Fibroblast of the conjunctiva (primary cell): Measurements from ENCODE around the gene UQCRC2.
A peak's percentile ranks its signal among the peaks of the same experiment; 100 is the strongest.
"Not testable (repeated sequence)": the region's sequence is repeated elsewhere in the genome, so short reads cannot be mapped to it uniquely, and the experiment has no call there.

Source experiments
- DNase-seq: peaks from one replicate; pipeline ENCODE4 v3.0.0-alpha.2; 2010; ENCODE audit warnings: low read depth

The UQCRC2 gene

GRCh38 chr16:21952793-21953540 lies at the start of gene UQCRC2:
TSS of gene UQCRC2 (plus strand) at chr16:21953361. CDS start at chr16:21953424, 63 bp downstream.
- peak; percentile 81 for DNase-seq

- DNase-seq: not testable (repeated sequence)
These were observed 20.5 kb upstream of the UQCRC2 start for GRCh38 chr16:21932650-21933049.

GRCh38 chr16:21933316-21933715 lies 19.8 kb upstream of the UQCRC2 start:
- DNase-seq: not testable (repeated sequence)

- DNase-seq: not testable (repeated sequence)
These were observed 19.4 kb upstream of the UQCRC2 start for GRCh38 chr16:21933790-21934189.

- DNase-seq: not testable (repeated sequence)
These were observed 16.9 kb upstream of the UQCRC2 start for GRCh38 chr16:21936216-21936615.

GRCh38 chr16:21937336-21937829 lies 15.8 kb upstream of the UQCRC2 start:
- DNase-seq: no peak

GRCh38 chr16:21940570-21940969 lies 12.6 kb upstream of the UQCRC2 start:
- DNase-seq: no peak

- no peak for DNase-seq
These were observed 9.6 kb upstream of the UQCRC2 start for GRCh38 chr16:21943571-21943970.

- DNase-seq: no peak
These were observed 6.1 kb upstream of the UQCRC2 start for GRCh38 chr16:21946889-21947635.

GRCh38 chr16:21949713-21950260 lies 3.4 kb upstream of the UQCRC2 start:
- no peak for DNase-seq

GRCh38 chr16:21950782-21951521 lies 2.2 kb upstream of the UQCRC2 start:
- no peak for DNase-seq

GRCh38 chr16:21952040-21952792 lies 945 bp upstream of the UQCRC2 start:
- DNase-seq: peak; percentile 51

GRCh38 chr16:21953541-21953902 lies 361 bp downstream of the UQCRC2 start:
- no peak for DNase-seq

GRCh38 chr16:21957714-21958346 lies 4.7 kb downstream of the UQCRC2 start:
- no peak for DNase-seq

- DNase-seq: no peak
These were observed 5.9 kb downstream of the UQCRC2 start for GRCh38 chr16:21959050-21959449.

GRCh38 chr16:21962475-21962874 lies 9.3 kb downstream of the UQCRC2 start:
- no peak for DNase-seq

GRCh38 chr16:21963887-21964286 lies 10.7 kb downstream of the UQCRC2 start:
- no peak for DNase-seq

- no peak for DNase-seq
These were observed 11.2 kb downstream of the UQCRC2 start for GRCh38 chr16:21964353-21964752.

GRCh38 chr16:21971856-21972255 lies 18.7 kb downstream of the UQCRC2 start:
- no peak for DNase-seq

- no peak for DNase-seq
These were observed 20.8 kb downstream of the UQCRC2 start for GRCh38 chr16:21973945-21974344.

- no peak for DNase-seq
These were observed 26.9 kb downstream of the UQCRC2 start for GRCh38 chr16:21980032-21980431.
